Gastrocnemius medialis (tissue), 4 donors: ENCODE data around the gene PBX1. TPM values are rescaled to one million over a fixed set of nuclear protein-coding genes. Genes with fewer than 3 reads are reported as not detected.

Experiments used
- ATAC-seq, 2 donors: fragments of 150-250 bp; one replicate each; pipeline ENCODE4 v1.9.1; 2016
- DNase-seq, 2 donors: peaks; one replicate each; pipeline ENCODE4 v3.0.0-alpha.2; 2019
- H3K27ac ChIP-seq, 4 donors: fragments of 200-600 bp; sonication (generic); 1 replicate in 1 of 4; 2 replicates in 3 of 4; pipeline ENCODE4 v1.5.1; 2016 to 2018; ENCODE audit warnings: mild to moderate bottlenecking in 2 of 4, moderate library complexity in 1 of 4
- H3K27me3 ChIP-seq, 3 donors: fragments of 200-600 bp; sonication (generic) in 2 of 3; 1 replicate in 1 of 3; 2 replicates in 2 of 3; pipeline versions ENCODE4 v1.5.1 to v1.6.0; 2016 to 2019; ENCODE audit warnings: mild to moderate bottlenecking in 1 of 3, moderate library complexity in 1 of 3
- H3K36me3 ChIP-seq, 2 donors: fragments of 200-600 bp; sonication (generic) in 1 of 2; one replicate each; pipeline ENCODE4 v1.5.1; 2017 to 2018
- H3K4me1 ChIP-seq, 2 donors: fragments of 200-600 bp; sonication (generic) in 1 of 2; one replicate each; pipeline ENCODE4 v1.5.1; 2016 to 2017; ENCODE audit warnings: mild to moderate bottlenecking in 2 of 2
- H3K4me3 ChIP-seq, 4 donors: fragments of 200-600 bp; sonication (generic) in 3 of 4; 1 replicate in 1 of 4; 2 replicates in 3 of 4; pipeline ENCODE4 v1.5.1; 2016 to 2019; ENCODE audit warnings: mild to moderate bottlenecking in 2 of 4
- H3K9me3 ChIP-seq, 3 donors: fragments of 200-600 bp; sonication (generic) in 2 of 3; 1 replicate in 1 of 3; 2 replicates in 2 of 3; pipeline ENCODE4 v1.5.1; 2016 to 2019
- CTCF ChIP-seq, 5 experiments: fragments of 450-650 bp in 3 of 5; fragments of 200-600 bp in 2 of 5; sonication (generic) in 2 of 5; IDR thresholded peaks in 4 of 5; conservative IDR thresholded peaks in 1 of 5; 1 replicate in 4 of 5; 2 replicates in 1 of 5; pipeline ENCODE4 v1.5.1; 2016 to 2019; ENCODE audit warnings: antibody characterized with exemption in 5 of 5, mild to moderate bottlenecking in 3 of 5, moderate library complexity in 3 of 5
- POLR2A ChIP-seq, 2 donors: fragments of 450-650 bp; IDR thresholded peaks; one replicate each; pipeline ENCODE4 v1.6.1; 2017; ENCODE audit warnings: antibody characterized with exemption in 2 of 2, mild to moderate bottlenecking in 2 of 2, moderate library complexity in 2 of 2
- in situ Hi-C, 4 donors: fragments of 200-750 bp; cut with MboI; loops; one replicate each; pipeline versions ENCODE4 v1.15.0 to v1.8.0; 2017; ENCODE audit warnings: low sequenced_read_pairs in 4 of 4
- intact Hi-C: fragments of 100-400 bp; cut with DNase I; formaldehyde crosslinking; loops from one replicate; pipeline ENCODE4 v1.15.1; 2023; ENCODE audit warnings: low total_unique reads
- total RNA-seq, 4 donors: library from RNA; depleted of rRNA; stranded (reverse); fragments of >200 nt; gene quantifications; one replicate each; pipeline versions ENCODE4 v1.1.0 to v1.2.3, GENCODE V29; 2016

Gene PBX1
- total RNA-seq, 4 donors from 2014 or later = 21.7 to 36.5 (median 29.0) TPM

GRCh38 chr1:164564378-164564777 lies 5.4 kb downstream of the PBX1 start:
- intact Hi-C loops (loop anchor here (5.0 to 10.0 kb wide), 2 partner anchors 48 to 140 kb away; no protein-coding TSS in a partner anchor), in situ Hi-C loops (no loop called here)
- Histone ChIP-seq H3K4me3 (peak overlapping the region; percentile 72 to 94 (median 82)), H3K27me3 (no peaks in the 10 kb centered on the region), H3K36me3 (no peaks in the 10 kb centered on the region), H3K27ac (peak overlapping the region; percentile 89 to 92 (median 90)), H3K9me3 (no peaks in the 10 kb centered on the region), H3K4me1 (peaks cover 33 to 55% of the 10 kb centered on the region in 2 donors)
- TF ChIP-seq CTCF (IDR thresholded peaks at IDR 0.05 in 4 of 5, conservative IDR thresholded peaks at IDR 0.05 in 1 of 5) (no peak), POLR2A (IDR thresholded peaks at IDR 0.05) (no peak)
- no peak for DNase-seq
- no peak for ATAC-seq

GRCh38 chr1:164565357-164565756 lies 6.4 kb downstream of the PBX1 start:
- no peaks in the 10 kb centered on the region for H3K27me3 ChIP-seq
- peak overlapping the region; percentile 12 to 94 (median 80) for H3K4me3 ChIP-seq
- H3K36me3 ChIP-seq = no peaks in the 10 kb centered on the region
- TF ChIP-seq CTCF (IDR thresholded peaks at IDR 0.05 in 4 of 5, conservative IDR thresholded peaks at IDR 0.05 in 1 of 5) (no peak), POLR2A (IDR thresholded peaks at IDR 0.05) (no peak)
- H3K27ac ChIP-seq = peak overlapping the region; percentile 89 to 92 (median 90)
- in situ Hi-C loops (no loop called here), intact Hi-C loops (loop anchor here (10.0 kb wide), 1 partner anchor 139 kb away; no protein-coding TSS in a partner anchor)
- H3K9me3 ChIP-seq = no peaks in the 10 kb centered on the region
- H3K4me1 ChIP-seq = peaks cover 34 to 58% of the 10 kb centered on the region in 2 donors
- DNase-seq = no peak
- no peak for ATAC-seq

GRCh38 chr1:164567774-164568173 lies 8.8 kb downstream of the PBX1 start:
- intact Hi-C loops = loop anchor here (10.0 kb wide), 1 partner anchor 137 kb away; no protein-coding TSS in a partner anchor
- Histone ChIP-seq H3K4me1 (peaks cover 31 to 63% of the 10 kb centered on the region in 2 donors), H3K9me3 (no peaks in the 10 kb centered on the region), H3K27ac (no peak overlapping the region), H3K36me3 (no peaks in the 10 kb centered on the region), H3K27me3 (no peaks in the 10 kb centered on the region), H3K4me3 (no peak overlapping the region)
- ATAC-seq = no peak
- in situ Hi-C loops = no loop called here
- no peak for TF ChIP-seq CTCF (IDR thresholded peaks at IDR 0.05 in 4 of 5, conservative IDR thresholded peaks at IDR 0.05 in 1 of 5)
- no peak for TF ChIP-seq POLR2A (IDR thresholded peaks at IDR 0.05)
- DNase-seq = no peak

GRCh38 chr1:164569241-164569640 lies 10.3 kb downstream of the PBX1 start:
- peaks cover 33 to 63% of the 10 kb centered on the region in 2 donors for H3K4me1 ChIP-seq
- H3K27me3 ChIP-seq = no peaks in the 10 kb centered on the region
- no peaks in the 10 kb centered on the region for H3K36me3 ChIP-seq
- H3K27ac ChIP-seq = peak overlapping the region in 2 of 4 donors; percentile 46 to 48
- no peaks in the 10 kb centered on the region for H3K9me3 ChIP-seq
- in situ Hi-C loops = no loop called here
- no peak overlapping the region for H3K4me3 ChIP-seq
- TF ChIP-seq POLR2A (IDR thresholded peaks at IDR 0.05) (no peak), CTCF (IDR thresholded peaks at IDR 0.05 in 4 of 5, conservative IDR thresholded peaks at IDR 0.05 in 1 of 5) (no peak)
- ATAC-seq (no peak), DNase-seq (no peak)
- intact Hi-C loops = loop anchor here (10.0 kb wide), 1 partner anchor 136 kb away; no protein-coding TSS in a partner anchor

GRCh38 chr1:164569866-164570265 lies 10.9 kb downstream of the PBX1 start:
- TF ChIP-seq CTCF (IDR thresholded peaks at IDR 0.05 in 4 of 5, conservative IDR thresholded peaks at IDR 0.05 in 1 of 5) (no peak), POLR2A (IDR thresholded peaks at IDR 0.05) (no peak)
- H3K4me1 ChIP-seq = peaks cover 33 to 63% of the 10 kb centered on the region in 2 donors
- ATAC-seq = no peak
- peak overlapping the region; percentile 46 to 48 (median 47) for H3K27ac ChIP-seq
- H3K9me3 ChIP-seq = no peaks in the 10 kb centered on the region
- intact Hi-C loops (loop anchor here (10.0 kb wide), 1 partner anchor 135 kb away; no protein-coding TSS in a partner anchor), in situ Hi-C loops (no loop called here)
- no peak for DNase-seq
- H3K4me3 ChIP-seq = no peak overlapping the region
- H3K27me3 ChIP-seq = no peaks in the 10 kb centered on the region
- H3K36me3 ChIP-seq = no peaks in the 10 kb centered on the region
